HG03097 (cell line): ENCODE results near the gene CFLAR.
"Not testable (repeated sequence)": the region's sequence is repeated elsewhere in the genome, so short reads cannot be mapped to it uniquely, and the experiment has no call there.

Experiments
- ATAC-seq: cut with Tn5 transposase; IDR thresholded peaks from one replicate; pipeline ENCODE4 v1.9.1; 2021; ENCODE audit not compliant: unreplicated experiment, low FRiP score

The CFLAR gene

GRCh38 chr2:201116115-201116958 is at the start of gene CFLAR:
Gene CFLAR (plus strand): TSS chr2:201116164. CDS start chr2:201129866, 13,702 bp downstream.
- ATAC-seq, result peak; percentile 39

- peak; percentile 19 for ATAC-seq
Measured at GRCh38 chr2:201070948-201071478, 45.0 kb upstream of the CFLAR start.

- ATAC-seq, result peak; percentile 92
Measured at GRCh38 chr2:201071479-201072200, 44.3 kb upstream of the CFLAR start, which contains the start of the genes HYCC2 and NDUFB3. Gene HYCC2 (minus strand): TSS chr2:201071671. CDS start chr2:201024009, 47,662 bp downstream. Gene NDUFB3 (plus strand): TSS chr2:201072001. CDS start chr2:201078883, 6,882 bp downstream.

- peak; percentile 3 for ATAC-seq
Measured at GRCh38 chr2:201072201-201072530, 43.8 kb upstream of the CFLAR start.

- no peak for ATAC-seq
Measured at GRCh38 chr2:201073071-201073470, 42.9 kb upstream of the CFLAR start.

- no peak for ATAC-seq
Measured at GRCh38 chr2:201074996-201075395, 41.0 kb upstream of the CFLAR start.

- ATAC-seq, result no peak
Measured at GRCh38 chr2:201084863-201085262, 31.1 kb upstream of the CFLAR start.

- ATAC-seq, result no peak
Measured at GRCh38 chr2:201090574-201090973, 25.4 kb upstream of the CFLAR start.

GRCh38 chr2:201093573-201093972 is 22.4 kb upstream of the CFLAR start:
- ATAC-seq, result no peak

- no peak for ATAC-seq
Measured at GRCh38 chr2:201100497-201100896, 15.5 kb upstream of the CFLAR start.

- ATAC-seq, result no peak
Measured at GRCh38 chr2:201105759-201106158, 10.2 kb upstream of the CFLAR start.

- ATAC-seq, result no peak
Measured at GRCh38 chr2:201107624-201108023, 8.3 kb upstream of the CFLAR start.

GRCh38 chr2:201108341-201108740 is 7.6 kb upstream of the CFLAR start:
- no peak for ATAC-seq

GRCh38 chr2:201109186-201109585 is 6.8 kb upstream of the CFLAR start:
- no peak for ATAC-seq

- ATAC-seq, result no peak
Measured at GRCh38 chr2:201110615-201111014, 5.3 kb upstream of the CFLAR start.

GRCh38 chr2:201111096-201111495 is 4.9 kb upstream of the CFLAR start:
- no peak for ATAC-seq

GRCh38 chr2:201114350-201114749 is 1.6 kb upstream of the CFLAR start:
- ATAC-seq, result no peak

- no peak for ATAC-seq
Measured at GRCh38 chr2:201114846-201115245, 1.1 kb upstream of the CFLAR start.

GRCh38 chr2:201116959-201117734 is 1.2 kb downstream of the CFLAR start:
- no peak for ATAC-seq

- ATAC-seq, result not testable (repeated sequence)
Measured at GRCh38 chr2:201117735-201118094, 1.8 kb downstream of the CFLAR start.
